ENCODE results near the gene UNC13C. TPM values are rescaled to one million over a fixed set of nuclear protein-coding genes. Genes with fewer than 3 reads are reported as not detected.

Gene UNC13C
- total RNA-seq, 6 experiments from 2014 or later, result not detected

DNA sequence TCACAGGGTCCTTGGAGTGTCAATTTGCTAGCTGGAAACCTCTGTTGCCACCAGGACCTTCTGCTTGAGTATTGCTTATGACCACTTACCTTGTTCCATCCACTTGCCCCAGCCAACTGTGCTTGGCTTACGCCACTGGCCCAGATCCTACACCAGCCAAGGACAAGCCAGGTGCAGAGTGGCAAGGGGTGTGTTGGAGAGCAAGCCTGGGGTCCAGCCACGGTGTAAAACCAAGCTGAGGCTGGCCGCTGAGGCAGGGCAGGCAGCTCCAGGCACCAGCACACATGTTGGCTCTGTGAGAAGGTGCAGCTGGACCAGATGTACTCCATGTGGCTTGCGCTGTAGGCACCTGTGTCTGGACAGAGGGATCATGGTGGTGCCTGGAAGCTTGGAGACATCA is 248.2 kb downstream of the UNC13C start:
- H3K4me1 Mint-ChIP-seq (ENCODE audit: low read depth), result no peaks in the 10 kb centered on the region
- no peak for DNase-seq
- no peaks in the 10 kb centered on the region for H3K27me3 Mint-ChIP-seq (ENCODE audit: insufficient read depth)
- no peak overlapping the region for H3K4me3 Mint-ChIP-seq
- TF ChIP-seq, protein P1, sequence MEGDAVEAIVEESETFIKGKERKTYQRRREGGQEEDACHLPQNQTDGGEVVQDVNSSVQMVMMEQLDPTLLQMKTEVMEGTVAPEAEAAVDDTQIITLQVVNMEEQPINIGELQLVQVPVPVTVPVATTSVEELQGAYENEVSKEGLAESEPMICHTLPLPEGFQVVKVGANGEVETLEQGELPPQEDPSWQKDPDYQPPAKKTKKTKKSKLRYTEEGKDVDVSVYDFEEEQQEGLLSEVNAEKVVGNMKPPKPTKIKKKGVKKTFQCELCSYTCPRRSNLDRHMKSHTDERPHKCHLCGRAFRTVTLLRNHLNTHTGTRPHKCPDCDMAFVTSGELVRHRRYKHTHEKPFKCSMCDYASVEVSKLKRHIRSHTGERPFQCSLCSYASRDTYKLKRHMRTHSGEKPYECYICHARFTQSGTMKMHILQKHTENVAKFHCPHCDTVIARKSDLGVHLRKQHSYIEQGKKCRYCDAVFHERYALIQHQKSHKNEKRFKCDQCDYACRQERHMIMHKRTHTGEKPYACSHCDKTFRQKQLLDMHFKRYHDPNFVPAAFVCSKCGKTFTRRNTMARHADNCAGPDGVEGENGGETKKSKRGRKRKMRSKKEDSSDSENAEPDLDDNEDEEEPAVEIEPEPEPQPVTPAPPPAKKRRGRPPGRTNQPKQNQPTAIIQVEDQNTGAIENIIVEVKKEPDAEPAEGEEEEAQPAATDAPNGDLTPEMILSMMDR (IDR thresholded peaks at IDR 0.05), result no peak
- H3K36me3 Mint-ChIP-seq (ENCODE audit: low read depth), result 0 out of 2 replicates have a peak, but pooled peaks cover 6% of the 10 kb centered on the region
- H3K27ac Mint-ChIP-seq, result no peak overlapping the region
- H3K9me3 Mint-ChIP-seq, result peaks cover 50% of the 10 kb centered on the region

DNA sequence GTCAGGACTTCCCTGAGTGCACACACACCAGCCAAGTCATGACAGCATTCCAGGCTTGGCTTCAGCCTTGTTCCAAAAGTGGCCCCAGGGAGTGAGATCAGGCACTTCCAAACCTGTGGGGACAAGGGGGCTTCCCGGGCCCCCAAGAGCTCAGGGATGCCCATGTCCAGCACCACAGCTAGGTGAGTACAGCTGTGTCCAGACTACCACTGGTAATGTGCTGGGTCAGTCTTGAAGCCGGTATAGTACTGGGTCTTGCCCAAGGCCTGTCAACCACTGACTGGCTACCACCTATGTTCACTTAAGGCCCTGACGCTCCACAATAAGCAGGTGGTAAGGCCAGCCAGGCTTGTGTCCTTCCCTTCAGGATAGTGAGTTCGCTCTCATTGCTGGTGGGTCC is 249.3 kb downstream of the UNC13C start:
- Mint-ChIP-seq H3K9me3 (peaks cover 50% of the 10 kb centered on the region), H3K4me1 (ENCODE audit: low read depth) (no peaks in the 10 kb centered on the region), H3K27me3 (ENCODE audit: insufficient read depth) (no peaks in the 10 kb centered on the region), H3K36me3 (ENCODE audit: low read depth) (0 out of 2 replicates have a peak, but pooled peaks cover 6% of the 10 kb centered on the region), H3K4me3 (no peak overlapping the region), H3K27ac (no peak overlapping the region)
- TF ChIP-seq, protein P1 (IDR thresholded peaks at IDR 0.05), result no peak
- DNase-seq, result no peak

DNA sequence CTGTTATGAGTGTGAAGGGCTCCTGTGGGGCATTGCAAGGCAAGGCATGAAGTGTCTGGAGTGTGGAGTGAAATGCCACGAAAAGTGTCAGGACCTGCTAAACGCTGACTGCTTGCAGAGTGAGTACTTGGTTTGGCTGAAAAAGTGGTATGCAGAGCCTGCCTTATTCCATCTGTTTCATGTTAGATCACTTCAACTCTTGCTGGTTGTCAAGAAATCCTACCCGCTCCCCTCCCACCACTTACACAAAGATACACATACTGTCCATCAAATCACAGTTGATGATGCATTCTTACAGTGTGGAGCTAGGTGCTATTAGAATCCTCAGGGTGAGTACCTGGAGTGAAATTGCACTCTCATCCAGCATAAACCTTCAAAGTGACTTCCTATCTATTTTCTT is 272.1 kb downstream of the UNC13C start:
- no peaks in the 10 kb centered on the region; the same call in 1 of the 2 replicates for H3K36me3 Mint-ChIP-seq (ENCODE audit: low read depth)
- peaks cover 27% of the 10 kb centered on the region for H3K9me3 Mint-ChIP-seq
- no peaks in the 10 kb centered on the region for H3K27me3 Mint-ChIP-seq (ENCODE audit: insufficient read depth)
- no peak overlapping the region for H3K4me3 Mint-ChIP-seq
- H3K4me1 Mint-ChIP-seq (ENCODE audit: low read depth), result no peaks in the 10 kb centered on the region
- TF ChIP-seq, protein P1 (IDR thresholded peaks at IDR 0.05), result no peak
- no peak for DNase-seq
- no peak overlapping the region for H3K27ac Mint-ChIP-seq

DNA sequence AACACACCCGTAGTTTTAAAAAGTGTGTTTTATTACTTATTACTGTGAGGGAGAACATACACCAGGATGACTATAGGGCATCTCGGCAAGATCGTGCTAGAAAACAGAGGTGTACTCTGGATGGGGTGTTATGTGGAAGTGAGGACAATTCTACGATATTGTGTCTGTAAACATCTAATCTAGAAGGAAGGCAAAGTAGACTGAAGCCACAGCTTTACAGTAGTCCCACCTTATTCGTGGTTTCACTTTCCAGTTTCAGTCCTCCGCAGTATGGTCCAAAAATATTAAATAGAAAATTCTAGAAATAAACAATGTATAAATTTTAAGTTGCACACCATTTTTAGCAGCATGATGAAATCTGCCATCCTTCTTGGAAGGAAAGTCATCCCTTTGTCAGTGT is 277.9 kb downstream of the UNC13C start:
- Mint-ChIP-seq H3K36me3 (ENCODE audit: low read depth) (no peaks in the 10 kb centered on the region), H3K27me3 (ENCODE audit: insufficient read depth) (no peaks in the 10 kb centered on the region; the same call in 1 of the 2 replicates), H3K4me1 (ENCODE audit: low read depth) (no peaks in the 10 kb centered on the region), H3K27ac (no peak overlapping the region), H3K9me3 (peaks cover 35% of the 10 kb centered on the region), H3K4me3 (no peak overlapping the region)
- no peak for DNase-seq
- TF ChIP-seq, protein P1 (IDR thresholded peaks at IDR 0.05), result no peak

DNA sequence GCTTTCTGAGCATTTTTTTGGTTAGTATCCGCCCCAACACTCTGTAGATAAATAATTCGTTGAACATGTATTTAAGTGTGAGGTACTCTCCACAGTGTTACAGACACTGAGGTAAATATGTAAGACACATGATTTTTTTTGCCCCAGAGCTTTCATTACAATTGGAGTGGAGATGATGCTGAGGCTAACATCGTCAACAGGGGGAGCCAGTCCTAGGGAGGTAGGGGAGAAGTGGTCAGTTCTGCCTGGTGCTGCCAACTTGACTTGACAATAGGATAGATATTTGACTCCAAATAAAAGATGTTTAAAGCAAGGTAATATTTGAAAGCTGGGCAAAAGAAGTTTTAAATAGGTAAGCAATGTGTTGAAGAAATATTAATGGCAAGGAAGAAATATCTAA is 295.7 kb downstream of the UNC13C start:
- Mint-ChIP-seq H3K4me3 (no peak overlapping the region), H3K4me1 (ENCODE audit: low read depth) (no peaks in the 10 kb centered on the region), H3K36me3 (ENCODE audit: low read depth) (no peaks in the 10 kb centered on the region), H3K27ac (no peak overlapping the region), H3K9me3 (peaks cover 32% of the 10 kb centered on the region), H3K27me3 (ENCODE audit: insufficient read depth) (no peaks in the 10 kb centered on the region)
- DNase-seq, result no peak
- TF ChIP-seq, protein P1 (IDR thresholded peaks at IDR 0.05), result no peak

DNA sequence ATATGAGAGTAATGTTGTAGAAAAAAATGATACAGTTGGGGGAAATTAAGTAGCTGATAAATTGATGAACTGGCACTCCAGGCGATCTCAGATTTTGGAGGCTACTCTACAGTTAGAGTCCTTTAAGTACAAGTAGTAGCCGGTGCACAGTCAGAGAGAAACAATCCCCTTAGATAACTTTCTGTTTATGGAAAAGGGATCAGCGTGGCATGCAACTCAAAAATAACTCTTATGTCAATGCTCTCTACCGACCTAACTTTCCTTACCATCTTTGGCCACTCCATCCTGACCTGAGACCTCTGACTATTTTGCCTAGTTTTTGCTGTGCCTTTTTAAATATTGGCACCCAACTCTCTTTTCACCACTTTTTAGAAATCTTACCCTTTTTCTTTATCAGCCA is 299.6 kb downstream of the UNC13C start:
- H3K27ac Mint-ChIP-seq, result no peak overlapping the region

More for the DNA sequence above, 299.6 kb downstream of the UNC13C start:
- no peak overlapping the region for H3K4me3 Mint-ChIP-seq
- DNase-seq, result no peak
- no peaks in the 10 kb centered on the region for H3K27me3 Mint-ChIP-seq (ENCODE audit: insufficient read depth)
- H3K4me1 Mint-ChIP-seq (ENCODE audit: low read depth), result no peaks in the 10 kb centered on the region
- TF ChIP-seq, protein P1 (IDR thresholded peaks at IDR 0.05), result no peak
- no peaks in the 10 kb centered on the region for H3K36me3 Mint-ChIP-seq (ENCODE audit: low read depth)
- peaks cover 37% of the 10 kb centered on the region for H3K9me3 Mint-ChIP-seq
